Measurements from ENCODE around the gene TPD52L2.

GRCh38 chr20:63846888-63847236 is 18.2 kb upstream of the TPD52L2 start:
- TF ChIP-seq CTCF (IDR thresholded peaks at IDR 0.05) = no peak
- TF ChIP-seq ZFX (IDR thresholded peaks at IDR 0.05; ENCODE audit: borderline replicate concordance) = no peak
